ENCODE data around the gene HIVEP2.

GRCh38 chr6:142731611-142732010 is 213.4 kb downstream of the HIVEP2 start:
- TF ChIP-seq, protein P1, sequence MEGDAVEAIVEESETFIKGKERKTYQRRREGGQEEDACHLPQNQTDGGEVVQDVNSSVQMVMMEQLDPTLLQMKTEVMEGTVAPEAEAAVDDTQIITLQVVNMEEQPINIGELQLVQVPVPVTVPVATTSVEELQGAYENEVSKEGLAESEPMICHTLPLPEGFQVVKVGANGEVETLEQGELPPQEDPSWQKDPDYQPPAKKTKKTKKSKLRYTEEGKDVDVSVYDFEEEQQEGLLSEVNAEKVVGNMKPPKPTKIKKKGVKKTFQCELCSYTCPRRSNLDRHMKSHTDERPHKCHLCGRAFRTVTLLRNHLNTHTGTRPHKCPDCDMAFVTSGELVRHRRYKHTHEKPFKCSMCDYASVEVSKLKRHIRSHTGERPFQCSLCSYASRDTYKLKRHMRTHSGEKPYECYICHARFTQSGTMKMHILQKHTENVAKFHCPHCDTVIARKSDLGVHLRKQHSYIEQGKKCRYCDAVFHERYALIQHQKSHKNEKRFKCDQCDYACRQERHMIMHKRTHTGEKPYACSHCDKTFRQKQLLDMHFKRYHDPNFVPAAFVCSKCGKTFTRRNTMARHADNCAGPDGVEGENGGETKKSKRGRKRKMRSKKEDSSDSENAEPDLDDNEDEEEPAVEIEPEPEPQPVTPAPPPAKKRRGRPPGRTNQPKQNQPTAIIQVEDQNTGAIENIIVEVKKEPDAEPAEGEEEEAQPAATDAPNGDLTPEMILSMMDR (conservative IDR thresholded peaks at IDR 0.05; ENCODE audit: low read depth, low read length), result no peak
- TF ChIP-seq POLR2A (IDR thresholded peaks at IDR 0.05; ENCODE audit: low read depth, low read length), result no peak
- no peak for TF ChIP-seq MXI1 (IDR thresholded peaks at IDR 0.05; ENCODE audit: borderline replicate concordance, low read depth, low read length)
- TF ChIP-seq RFX5 (IDR thresholded peaks at IDR 0.05; ENCODE audit: low read depth, low read length), result no peak
- TF ChIP-seq, protein P2, sequence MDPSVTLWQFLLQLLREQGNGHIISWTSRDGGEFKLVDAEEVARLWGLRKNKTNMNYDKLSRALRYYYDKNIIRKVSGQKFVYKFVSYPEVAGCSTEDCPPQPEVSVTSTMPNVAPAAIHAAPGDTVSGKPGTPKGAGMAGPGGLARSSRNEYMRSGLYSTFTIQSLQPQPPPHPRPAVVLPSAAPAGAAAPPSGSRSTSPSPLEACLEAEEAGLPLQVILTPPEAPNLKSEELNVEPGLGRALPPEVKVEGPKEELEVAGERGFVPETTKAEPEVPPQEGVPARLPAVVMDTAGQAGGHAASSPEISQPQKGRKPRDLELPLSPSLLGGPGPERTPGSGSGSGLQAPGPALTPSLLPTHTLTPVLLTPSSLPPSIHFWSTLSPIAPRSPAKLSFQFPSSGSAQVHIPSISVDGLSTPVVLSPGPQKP (IDR thresholded peaks at IDR 0.05; ENCODE audit: borderline replicate concordance, low read depth, low read length), result no peak
- TF ChIP-seq NFE2L2 (IDR thresholded peaks at IDR 0.05; ENCODE audit: low read depth, low read length), result no peak
- no peak for TF ChIP-seq SMC3 (IDR thresholded peaks at IDR 0.05; ENCODE audit: low read depth, low read length)
- TF ChIP-seq, protein P3, sequence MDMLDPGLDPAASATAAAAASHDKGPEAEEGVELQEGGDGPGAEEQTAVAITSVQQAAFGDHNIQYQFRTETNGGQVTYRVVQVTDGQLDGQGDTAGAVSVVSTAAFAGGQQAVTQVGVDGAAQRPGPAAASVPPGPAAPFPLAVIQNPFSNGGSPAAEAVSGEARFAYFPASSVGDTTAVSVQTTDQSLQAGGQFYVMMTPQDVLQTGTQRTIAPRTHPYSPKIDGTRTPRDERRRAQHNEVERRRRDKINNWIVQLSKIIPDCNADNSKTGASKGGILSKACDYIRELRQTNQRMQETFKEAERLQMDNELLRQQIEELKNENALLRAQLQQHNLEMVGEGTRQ (IDR thresholded peaks at IDR 0.05; ENCODE audit: low read depth, low read length), result no peak
- no peak for TF ChIP-seq MAFK (IDR thresholded peaks at IDR 0.05; ENCODE audit: low read depth, low read length)
- no peak for TF ChIP-seq CEBPB (IDR thresholded peaks at IDR 0.05; ENCODE audit: low read depth, low read length)
- no peak for TF ChIP-seq RCOR1 (IDR thresholded peaks at IDR 0.05; ENCODE audit: insufficient replicate concordance, low read length)
- TF ChIP-seq FOS (IDR thresholded peaks at IDR 0.05; ENCODE audit: low read depth, low read length), result no peak
